Stimulated activated CD4-positive, alpha-beta T cell treated with anti-CD3 and anti-CD28 coated beads, Interleukin-15, amount 100 ng/mL, for 48 hours (primary cell): Measurements from ENCODE around the gene CD46.

Source experiments
- DNase-seq, 2 donors: peaks; one replicate each; pipeline ENCODE4 v3.0.0-alpha.2; 2020; ENCODE audit warnings: low read depth in 2 of 2

Gene CD46

DNA sequence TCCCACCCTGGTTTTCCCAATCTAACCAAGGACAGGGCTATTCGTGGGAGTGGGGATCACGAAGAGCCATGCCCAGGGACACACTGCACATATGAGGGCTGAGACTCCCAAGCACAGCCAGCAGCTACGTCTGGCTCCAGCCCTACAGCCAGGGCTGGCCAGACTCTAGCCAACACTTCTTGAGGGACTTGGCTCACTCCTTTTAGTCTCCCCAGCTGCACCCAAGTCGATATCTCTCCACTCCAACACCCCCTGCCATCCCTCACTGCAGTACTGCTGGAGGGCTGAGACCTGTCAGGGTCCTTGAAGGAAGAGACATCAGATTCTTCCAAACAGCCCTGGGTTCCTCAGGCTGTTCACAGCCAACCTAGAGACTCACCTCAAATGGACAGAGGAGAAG, 62.6 kb downstream of the CD46 start:
- DNase-seq = no peak

DNA sequence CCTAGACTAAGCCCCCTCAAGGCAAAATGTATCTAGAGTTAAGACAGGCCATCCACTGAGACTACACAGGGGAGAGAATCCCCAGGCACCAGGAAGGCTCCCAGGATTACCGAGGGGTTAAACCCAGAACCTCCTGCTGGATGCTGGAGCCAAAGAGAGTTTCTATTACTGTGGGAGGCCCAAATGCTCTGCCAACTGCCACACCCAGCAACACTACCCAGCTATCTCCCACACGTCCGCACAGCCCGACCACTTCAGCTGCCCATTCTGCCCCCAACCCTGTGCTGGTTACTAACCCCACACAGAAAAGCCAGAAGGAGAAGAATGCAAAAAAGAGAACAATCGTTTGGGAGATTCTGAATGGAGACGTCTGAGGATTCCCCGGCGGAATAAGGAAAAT, 63.6 kb downstream of the CD46 start:
- no peak for DNase-seq

DNA sequence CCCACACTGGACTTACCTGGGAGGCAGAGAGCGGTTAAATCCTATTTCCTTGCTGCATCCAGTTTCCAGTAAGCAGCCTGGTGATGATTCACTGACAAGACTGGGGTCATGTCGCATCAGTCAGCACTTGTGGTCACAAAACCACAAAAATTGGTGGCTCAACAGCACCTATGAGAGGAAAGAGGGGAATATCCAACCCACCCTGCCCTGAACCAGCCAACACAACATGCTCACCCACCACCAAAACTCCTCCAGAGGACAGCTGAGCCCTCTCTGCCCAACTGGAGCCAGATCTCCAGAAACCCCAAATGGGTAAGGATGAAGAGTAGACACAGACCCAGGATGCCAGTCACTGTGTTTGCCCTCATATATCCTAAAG, 64.0 kb downstream of the CD46 start:
- peak; percentile 39 for DNase-seq

DNA sequence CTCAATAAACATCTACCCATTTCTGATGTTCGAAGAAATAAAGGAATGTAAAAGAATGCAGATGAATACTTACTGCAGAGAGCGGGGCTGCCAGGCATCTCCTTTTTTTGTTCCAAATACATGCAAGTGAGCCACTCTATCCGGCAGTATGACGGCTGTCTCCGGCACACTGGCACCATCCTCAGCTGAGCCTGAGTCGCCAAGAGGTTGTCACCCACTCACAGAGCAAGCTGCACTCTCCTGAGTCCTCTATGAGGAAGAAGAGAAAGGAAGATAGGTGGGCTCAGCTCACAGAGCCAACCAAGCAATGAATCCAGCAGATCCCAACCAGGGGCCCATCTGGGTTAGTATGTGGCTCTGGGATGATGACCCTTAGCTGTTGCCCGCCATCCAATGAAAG, 65.3 kb downstream of the CD46 start:
- DNase-seq = no peak

DNA sequence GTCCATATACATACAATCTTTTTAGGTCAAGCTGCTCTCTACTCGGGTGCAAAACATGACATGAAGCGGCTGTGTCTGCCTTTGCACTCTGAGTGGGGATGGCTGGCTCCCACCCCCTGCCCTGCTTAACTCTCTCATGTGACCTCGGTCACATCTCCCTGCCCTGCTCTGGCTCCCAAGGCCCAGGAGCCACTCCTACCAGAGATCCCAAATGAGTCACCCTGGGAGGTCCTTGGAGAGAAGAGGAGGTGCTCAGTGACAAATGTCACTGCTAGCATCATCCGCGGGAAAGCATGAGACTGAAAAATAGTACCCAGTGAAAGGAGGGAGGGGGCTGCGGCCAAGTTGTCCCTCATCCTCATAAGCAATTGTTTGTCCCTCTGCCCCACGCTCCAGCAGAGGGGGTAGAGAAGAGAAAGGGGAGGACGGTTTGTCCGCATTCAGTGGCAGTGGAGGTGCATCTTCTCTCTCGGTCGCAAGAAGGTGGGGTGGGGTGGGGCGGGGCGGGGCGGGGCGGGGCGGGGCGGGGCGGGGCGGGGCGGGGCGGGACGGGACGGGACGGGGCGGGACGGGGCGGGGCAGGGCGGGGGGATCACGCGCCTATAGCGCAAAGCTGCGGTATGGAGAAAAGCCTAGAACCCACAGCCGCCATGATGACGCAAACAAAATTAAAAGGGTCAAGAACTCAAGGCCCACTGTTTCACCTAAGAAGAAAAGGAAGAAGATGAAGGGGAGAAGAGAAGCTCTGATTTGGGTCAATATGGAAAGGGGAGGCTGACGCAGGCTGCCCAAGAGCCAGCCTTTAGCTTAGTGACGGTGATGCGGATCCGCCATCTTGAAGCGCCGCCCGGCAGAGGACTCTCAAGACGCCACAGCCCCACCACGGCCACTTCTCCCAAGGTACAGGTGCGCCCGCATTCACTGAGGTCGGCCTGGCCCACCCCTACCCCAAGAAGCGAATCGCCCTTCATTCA, 66.2 kb downstream of the CD46 start:
- DNase-seq = no peak

DNA sequence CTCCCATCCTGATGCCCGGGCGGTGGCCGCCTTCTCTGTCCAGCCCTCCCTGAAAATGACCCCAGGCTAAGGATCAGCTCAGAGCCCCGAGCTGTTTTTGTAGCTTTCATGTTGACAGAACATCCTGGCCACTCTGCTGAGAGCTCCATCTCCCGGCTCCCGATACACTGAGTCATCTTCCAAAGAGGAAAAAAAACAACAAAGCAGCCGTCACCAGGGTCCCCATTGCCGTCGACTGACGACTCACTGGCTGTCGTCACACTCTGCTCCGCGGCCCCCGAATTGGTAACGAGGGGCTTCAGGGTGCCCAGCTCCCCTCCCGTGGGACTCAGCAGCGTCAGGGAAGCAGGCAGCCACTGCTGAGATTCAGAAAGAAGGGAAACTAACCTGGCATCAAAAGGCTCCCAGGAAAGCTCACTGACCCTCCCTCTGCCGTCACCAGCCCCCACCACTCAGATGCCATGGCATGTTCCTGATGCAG, 67.2 kb downstream of the CD46 start:
- no peak for DNase-seq

DNA sequence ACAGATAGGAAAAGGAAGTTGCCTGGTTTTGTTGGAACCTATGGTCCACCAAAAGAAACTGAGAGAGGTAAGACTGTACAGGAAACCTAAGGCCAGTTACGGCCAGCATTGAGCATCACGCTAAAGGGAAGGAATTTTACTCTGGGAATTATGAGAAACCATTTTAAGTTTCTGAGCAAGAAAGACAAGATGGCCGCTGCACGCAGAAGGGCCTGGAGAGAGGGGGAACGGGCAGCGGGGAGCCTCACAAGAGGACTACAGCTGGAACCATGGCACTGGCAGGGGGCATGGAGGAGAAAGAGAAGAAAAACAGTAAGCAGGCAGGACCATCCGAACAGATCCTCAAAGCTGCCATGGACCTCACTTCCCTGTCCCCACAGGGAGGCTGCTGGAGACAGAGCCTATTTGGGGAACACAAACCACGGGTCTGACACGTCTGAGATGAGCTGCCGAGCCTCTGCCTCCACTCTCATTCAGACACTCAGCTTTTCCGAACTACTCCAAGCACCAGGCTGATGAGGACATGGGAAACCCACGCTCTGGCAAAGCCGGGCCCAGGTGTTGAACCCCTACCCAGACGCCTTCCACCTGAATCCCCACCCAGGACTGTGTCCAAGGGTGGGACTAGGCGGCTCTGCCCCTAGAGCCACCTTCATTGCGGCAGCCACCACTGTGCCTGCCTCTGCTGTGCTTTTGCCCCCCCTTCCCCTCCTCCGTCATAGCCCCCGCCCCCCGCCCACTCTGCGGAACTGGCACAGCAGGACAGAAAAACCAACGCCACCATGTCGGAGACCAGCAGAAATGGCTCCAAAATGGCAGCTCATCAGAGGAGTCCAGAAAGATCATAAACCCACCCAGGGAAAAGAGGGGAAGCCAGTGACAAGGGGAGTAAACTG, 69.0 kb downstream of the CD46 start:
- DNase-seq = no peak

DNA sequence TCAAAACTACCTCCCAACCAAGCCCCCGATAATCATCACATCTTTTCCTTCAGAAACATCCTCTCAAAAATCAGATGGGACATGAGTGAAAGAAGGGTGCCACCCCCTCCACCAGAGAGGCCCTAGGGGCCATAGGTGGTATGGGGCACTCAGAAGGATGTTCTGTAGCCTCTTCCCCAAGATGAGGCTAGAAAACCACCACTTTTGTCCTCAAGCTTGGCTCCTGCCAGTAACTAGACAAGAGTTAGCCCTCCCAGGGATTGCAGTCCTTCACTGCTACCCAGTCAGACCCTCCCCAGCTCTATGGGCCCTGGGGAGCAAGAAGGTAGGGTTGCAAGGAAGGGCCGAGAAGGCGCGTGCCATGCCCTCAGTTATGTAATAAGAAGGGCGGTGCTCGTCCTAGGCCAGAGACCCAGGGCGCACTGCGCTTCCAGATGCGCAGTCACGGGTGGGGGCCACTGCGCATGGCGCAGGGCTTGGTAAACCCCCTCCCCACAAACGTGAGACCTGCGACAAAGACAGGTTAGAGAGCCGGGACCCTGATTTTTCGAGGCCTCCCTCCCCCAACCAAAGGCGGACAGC, 69.7 kb downstream of the CD46 start:
- no peak for DNase-seq

DNA sequence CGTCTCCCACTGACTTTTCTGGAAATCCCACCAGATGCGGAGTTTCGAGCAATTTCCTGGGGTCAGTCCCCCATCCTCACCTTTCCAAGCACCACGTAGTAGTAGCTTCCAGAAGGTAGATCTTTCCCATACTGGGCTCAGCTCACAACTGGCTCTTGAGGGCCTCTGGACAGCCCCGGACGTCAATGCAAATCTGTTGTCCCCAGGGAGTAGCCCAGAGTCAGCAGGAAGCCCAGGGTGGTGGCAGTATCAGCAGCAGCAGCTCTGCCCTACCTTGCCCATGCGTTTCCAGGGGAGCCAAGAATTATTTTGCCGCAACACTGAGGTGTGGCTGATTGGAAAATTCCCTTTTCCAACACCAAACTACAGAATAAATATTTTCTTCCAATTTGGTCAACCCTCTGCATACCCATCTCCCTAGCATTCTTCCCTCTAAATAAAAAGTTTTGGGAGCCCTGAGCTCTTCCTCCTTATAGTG, 70.3 kb downstream of the CD46 start:
- no peak for DNase-seq

DNA sequence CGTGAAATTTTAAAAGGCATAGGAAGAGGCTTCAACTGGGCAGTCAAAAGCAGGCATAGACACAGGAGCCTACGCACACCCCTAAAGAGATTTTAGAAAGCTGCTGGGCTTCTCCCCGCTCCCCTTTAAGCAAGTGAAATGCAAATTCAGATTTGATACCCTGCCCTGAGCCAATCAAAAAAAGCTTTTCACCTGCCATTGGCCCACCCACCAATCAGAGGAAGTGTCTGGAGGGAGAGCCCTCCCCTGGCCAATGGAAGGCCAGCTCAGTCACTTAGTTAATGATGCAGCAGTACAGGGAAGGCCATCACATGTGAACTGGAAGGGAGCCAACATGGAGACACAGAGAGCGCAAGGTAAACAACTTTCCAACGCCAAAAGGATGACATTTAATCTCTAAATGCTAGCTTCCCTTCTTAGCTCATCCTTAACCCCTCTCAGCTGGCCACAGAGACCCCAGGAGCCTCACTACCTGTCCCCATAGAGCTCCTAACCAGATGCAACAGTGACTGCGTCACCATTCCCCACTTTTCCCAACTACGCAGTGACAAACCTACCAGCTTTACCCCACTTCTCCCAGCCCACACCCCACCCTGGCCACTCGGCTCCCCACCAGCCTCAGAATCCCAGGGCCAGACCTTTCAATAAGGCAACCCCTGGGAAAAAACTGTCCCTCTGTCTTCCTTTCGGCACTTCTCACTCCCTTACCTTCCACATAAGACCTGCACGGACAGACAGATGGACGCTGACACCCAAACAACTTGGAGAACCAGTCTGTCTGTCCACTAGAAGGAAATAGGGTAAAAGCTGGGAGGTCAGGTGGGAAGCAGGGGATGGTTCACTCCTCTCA, 71.0 kb downstream of the CD46 start:
- DNase-seq = peak; percentile 48 to 57

DNA sequence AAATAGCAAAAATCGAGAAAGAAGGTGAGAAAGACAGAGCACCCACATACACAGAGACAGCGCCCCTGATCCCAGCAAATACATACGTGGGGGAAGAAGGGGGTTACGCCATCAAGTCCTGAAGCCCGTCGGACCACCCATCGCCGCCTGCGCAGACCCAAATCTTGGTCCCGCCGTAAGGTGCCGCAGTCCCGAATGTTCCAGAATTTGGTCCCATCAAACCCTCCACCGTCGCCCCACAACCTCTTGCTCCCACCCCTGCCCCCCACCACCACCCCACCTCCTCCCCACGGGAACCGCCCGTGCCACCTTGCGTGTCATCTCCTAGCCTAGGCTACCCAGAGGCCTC, 71.7 kb downstream of the CD46 start:
- no peak for DNase-seq

DNA sequence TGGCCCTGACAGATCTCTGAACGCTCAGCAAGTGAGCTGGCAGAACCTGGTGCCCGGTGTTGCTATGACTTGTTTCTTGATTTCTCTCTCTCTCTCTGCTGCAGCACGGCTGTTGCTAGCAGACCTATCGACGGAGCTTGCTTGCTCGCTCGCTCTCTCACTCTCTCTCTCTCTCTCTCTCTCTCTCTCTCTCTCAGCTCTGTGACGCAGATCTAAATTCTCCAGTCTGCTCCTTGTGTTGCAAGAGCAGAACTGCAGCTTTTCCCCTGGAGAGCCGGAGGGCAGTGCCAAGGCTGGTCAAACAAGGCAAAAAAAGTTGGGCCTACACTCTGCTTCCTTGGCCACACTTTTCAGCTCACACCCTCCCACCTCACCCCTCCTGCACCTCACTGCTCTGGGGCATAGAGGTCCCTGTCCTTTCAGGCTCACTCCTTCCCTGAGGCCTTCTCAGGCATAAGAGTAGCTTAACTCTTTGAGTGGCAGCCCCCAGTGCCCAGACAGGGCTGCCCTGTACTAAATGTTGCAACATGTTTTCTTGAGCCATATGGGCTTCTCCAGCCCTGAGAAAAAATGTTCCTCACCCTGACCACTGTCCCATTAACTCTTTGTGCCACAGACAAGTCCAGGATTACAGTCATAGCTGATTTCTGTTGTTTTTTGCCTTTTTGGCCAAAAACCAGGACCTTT, 72.2 kb downstream of the CD46 start:
- peak; percentile 57 to 75 for DNase-seq

DNA sequence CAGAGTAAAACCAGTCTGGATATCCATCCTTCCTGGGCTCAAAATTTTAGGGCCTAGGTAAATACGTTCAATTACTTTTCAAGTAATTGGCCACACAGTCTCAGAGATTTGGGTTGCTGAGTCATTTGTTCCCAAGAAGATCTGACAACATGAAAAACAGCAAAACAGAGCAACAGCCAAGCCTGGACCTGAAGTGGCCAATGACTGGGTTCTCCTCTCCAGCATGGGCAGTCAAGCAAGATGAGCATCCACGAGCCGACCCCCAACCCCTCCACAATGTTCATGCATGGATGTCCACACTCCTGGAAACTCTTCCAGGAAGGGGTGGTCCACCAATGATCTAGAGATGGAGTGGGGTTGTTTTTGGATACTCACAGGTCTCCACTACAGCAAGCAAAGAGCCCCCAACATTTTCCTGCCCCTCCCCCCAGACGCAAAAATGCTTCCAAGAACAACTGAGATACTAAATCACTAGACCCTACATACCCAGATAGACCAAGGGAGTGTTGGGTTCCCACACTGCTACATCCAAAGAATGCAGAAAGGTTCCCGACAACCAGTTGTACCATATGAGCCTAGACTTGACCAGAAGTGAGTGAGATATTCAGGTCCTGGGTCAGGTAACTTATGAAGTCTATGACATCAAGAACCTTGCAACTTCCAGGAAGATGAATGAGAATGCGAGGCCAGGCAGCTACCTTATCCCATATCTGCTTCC, 73.0 kb downstream of the CD46 start:
- DNase-seq = no peak

DNA sequence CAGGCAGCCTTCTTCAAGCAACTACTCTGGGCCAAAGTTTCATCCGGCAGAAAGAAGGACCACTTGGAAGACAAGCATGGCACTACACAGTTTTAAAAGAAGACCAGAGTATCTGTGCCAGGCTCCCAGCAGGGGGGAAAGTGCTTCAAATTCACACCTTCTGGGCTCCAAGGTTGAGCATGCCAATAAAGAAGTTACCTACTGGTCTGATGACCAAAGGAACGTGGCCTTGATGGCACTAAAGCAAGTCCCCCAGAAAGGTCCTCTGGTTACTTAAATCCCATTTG, 73.5 kb downstream of the CD46 start:
- no peak for DNase-seq

DNA sequence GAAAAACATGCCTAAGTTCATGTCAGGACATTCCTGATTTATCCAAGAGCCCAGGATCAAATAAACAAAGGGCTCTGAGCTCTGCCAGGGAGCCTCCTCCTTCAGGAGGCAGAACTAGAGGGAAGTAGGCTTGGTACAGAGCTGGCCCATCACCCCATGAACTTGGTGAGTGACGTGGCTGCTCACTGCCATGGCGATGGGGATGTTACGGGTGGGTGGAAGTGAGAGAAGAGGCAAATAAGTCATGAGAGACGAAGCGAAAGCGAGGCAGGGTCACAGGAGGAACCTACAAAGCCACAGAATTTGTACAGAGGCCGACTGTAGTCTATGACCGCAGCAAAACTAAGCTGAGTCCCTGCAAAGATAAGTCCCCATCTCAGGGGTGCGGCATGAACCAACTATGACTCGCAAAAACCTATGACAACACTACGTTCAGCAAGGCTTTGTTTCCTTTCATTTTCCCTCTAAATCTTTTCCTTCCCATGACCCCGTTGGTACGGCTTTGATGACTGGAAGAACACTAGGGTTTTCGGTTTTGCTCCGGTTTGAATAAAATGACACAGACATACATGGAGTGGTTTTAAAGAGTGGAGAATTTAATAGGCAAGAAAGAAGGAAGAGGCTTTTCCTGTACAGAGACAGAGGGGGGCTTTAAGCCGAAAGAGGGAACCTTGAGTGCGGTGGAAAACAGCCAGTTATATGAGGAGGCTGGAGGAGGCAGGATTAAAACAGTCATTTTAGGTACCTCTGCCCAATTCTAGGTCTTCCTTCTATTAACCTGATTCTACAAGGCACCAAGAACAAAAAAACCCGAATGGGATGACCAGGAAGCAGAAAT, 74.1 kb downstream of the CD46 start:
- DNase-seq = peak; percentile 84 to 88

DNA sequence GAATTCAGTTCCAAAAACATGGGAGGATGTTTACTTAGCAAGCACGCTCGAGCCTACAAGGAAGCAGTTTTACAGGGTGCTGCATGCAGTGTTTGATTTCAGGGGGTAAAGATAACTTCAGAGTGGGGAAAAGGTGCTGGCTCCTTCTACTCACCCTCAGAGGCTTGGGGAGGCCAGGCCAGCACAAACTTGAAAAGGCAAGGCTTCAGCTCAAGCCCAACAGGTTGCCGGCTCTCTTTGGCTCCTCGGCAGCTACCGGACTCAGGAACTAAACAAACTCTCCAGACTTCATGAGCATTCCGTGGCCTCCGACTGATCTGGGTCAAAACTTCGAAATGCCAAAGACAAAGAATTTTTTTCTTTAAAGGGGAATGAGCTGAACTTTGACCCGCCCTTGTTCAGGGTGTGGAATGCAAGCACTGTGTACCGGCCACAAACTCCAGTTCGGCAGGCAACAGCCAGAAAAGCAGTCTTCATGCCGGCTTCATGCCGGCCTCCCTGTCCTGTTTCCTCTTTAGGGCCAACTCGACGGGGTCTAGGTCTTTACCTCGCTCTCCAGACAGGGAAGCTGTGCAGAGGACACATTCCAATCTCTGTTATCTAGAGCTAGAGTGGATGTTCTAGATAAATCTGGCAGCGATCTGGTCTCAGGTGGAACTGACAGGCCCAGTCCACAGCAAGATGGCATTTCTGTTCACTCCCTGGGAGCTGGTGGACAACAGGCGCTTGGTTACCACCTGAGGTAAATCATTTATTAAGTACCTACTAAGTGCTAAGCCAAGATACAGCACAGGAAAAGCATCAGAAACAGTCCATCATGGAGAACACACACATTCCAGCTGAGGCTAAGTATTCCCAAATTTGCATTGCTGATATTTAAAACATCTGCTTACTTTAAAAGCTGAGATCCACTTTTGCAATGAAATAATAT, 75.0 kb downstream of the CD46 start:
- DNase-seq = no peak

DNA sequence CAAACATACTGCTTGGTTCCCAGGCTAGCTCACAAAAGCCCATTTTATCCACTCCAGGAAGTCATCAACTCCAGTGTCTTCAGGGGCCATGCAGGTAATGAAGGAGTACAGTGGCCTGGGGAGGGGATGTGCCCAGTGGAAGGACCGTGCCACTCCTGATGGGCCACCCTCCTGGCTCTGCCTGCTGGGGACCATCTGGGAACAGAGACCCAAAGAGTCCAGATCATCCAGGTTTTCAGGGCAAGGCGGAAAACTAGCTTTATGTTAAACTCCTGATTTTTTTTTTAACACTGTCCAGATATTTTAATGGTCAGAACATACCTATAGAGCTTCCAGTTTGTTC, 75.6 kb downstream of the CD46 start:
- no peak for DNase-seq

DNA sequence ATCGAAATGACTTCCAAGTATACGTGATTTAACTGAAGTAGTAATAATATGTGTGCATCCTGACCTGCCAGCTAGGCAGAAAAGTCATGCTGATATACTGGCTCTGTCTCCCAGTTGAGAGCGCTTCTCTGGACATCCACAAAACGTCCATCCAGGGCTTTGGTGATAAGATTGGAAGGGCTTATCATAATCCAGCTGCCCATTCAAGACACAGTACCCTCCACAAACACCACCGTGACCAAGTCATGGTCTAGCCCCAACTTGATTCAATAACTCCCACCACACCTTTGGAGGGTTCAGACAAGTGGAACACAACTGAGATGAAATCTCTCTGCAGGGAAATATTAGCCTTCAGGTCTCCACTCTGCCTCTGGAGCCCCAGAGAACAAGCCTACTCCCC, 76.2 kb downstream of the CD46 start:
- DNase-seq = no peak
